AG09319 (cell line): ENCODE measurements around the gene KCNG4.
A peak's percentile ranks its signal among the peaks of the same experiment; 100 is the strongest.

Experiments
- DNase-seq: peaks from one replicate; pipeline ENCODE4 v3.0.0-alpha.2; 2010; ENCODE audit warnings: low read depth; ENCODE audit errors: extremely low read depth
- CTCF ChIP-seq: IDR thresholded peaks from 2 replicates; pipeline ENCODE4 v1.5.1; 2011; ENCODE audit warnings: low read depth, mild to moderate bottlenecking, inconsistent platforms, low read length, moderate library complexity

The KCNG4 gene

DNA sequence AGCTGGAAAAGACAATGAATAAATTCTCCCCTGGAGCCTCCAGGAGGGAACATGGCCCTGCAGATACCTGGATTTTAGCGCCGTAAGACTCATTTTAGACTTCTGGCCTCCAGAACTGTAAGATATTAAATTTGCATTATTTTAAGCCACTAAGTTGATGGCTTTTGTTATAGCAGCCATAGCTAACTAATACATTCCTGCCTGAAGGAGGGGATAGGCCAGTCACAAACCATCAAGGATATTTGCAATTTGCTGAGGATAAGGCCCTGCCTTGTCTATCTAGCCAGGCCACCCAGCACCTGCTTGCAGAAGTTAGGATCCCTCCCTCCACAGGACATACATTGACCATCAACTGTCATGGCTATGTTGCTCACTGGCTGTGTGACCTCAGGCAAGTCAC is 4.9 kb upstream of the KCNG4 start:
- no peak for TF ChIP-seq CTCF
- no peak for DNase-seq

- no peak for TF ChIP-seq CTCF
- no peak for DNase-seq
Observed at GRCh38 chr16:84243732-84244131, 3.9 kb upstream of the KCNG4 start.

DNA sequence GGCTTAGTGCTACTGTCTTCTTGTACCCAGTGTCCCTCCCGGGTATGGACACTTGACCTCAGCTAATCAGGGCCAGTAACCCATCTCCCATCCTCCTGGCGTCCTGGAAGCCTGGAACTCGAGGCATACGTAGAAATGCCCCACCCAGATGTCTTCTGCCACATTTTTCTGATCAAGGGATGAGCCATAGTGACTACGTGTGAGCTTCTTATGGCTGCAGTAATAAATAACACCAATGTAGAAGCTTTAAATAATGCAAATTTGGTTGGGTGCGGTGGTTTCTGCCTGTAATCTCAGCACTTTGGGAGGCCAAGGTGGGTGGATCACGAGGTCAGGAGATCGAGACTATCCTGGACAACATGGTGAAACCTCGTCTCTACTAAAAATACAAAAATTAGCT is 3.0 kb upstream of the KCNG4 start:
- no peak for DNase-seq
- no peak for TF ChIP-seq CTCF

GRCh38 chr16:84241778-84242177 is 2.0 kb upstream of the KCNG4 start:
- TF ChIP-seq CTCF: no peak
- DNase-seq: no peak

DNA sequence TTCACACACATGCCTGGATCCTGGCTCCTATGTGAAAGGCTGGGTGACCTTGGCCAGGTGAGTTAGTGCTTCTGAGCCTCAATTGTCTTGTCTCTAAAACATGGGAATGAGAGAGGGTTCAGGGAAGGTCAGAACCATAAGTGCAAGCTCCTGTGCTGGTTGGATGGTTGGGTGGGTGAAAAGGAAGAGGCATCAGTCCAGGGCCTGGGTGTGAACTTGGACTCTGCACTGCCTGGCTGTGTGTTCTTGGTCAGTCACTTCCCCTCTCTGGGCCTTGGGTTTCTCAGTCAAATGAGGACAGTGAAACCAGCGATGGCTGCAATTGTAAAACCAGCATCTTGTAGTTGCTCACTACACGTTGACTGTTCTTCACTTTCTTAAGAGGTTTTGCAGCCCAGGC is 643 bp upstream of the KCNG4 start:
- no peak for DNase-seq
- no peak for TF ChIP-seq CTCF

DNA sequence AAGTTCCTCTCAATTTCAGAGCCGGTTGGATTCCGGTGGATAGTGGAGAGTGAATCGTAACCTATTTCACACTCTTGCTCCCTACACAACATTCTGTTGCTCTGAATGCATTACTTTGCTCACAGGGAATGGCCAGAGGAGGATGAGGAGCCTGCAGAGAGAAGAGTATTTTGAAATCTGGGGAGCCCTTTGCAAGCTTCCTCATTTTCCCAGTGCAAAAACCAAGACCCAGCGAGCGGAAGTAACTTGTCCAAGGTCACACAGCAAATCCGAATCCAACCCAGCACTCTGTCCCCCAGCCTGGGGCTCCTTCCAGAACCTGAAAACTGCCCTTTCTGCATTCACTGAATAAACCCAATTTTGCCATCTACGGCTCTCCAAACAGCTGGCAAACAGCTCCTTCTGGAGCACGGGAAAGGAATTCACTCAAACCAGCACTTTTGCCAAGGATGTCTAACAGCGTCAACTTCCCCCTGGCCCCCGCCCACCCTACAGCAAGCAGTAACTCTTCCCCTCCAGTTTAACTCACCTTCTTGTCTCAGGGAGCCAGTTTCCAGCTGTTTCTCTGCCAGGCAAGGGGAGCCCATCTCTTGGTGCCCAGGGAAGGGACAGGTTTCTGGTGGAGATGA is 557 bp downstream of the KCNG4 start:
- peak; percentile 4 for TF ChIP-seq CTCF
- no peak for DNase-seq

GRCh38 chr16:84237994-84238750 is 1.6 kb downstream of the KCNG4 start:
- DNase-seq: no peak
- no peak for TF ChIP-seq CTCF
